Erythroblast (primary cell): ENCODE measurements around the gene MOB3B.

Source experiments
- GATA1 ChIP-seq: IDR thresholded peaks from 2 replicates; pipeline ENCODE4 v1.6.1; 2011; ENCODE audit warnings: low read depth, mild to moderate bottlenecking, control low read depth, low read length, moderate library complexity
- POLR2A ChIP-seq: IDR thresholded peaks from 2 replicates; pipeline ENCODE4 v1.6.1; 2011; ENCODE audit warnings: mild to moderate bottlenecking, low read length

DNA sequence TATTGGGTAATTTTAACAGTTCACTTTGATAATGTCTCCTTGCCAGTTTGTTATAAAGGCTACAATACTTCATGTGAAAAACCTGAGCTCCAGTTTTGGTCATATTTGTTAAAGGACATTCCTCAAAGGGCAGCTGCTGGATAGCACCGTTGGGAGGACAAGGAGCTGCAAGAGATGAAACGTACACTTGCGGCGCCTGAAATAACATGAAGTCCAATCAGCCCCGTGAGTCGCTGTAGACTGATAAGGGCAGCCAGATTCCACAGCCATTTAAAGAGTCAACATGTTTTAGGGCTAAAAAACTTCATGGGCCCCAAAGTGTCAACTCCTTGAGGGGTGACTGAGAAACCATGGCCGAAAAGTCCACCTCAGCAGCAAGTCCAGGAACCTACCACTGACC, 91.1 kb downstream of the MOB3B start:
- TF ChIP-seq POLR2A, result no peak
- TF ChIP-seq GATA1, result no peak
